Suprapubic skin (tissue), 4 donors: ENCODE results near the gene ZNF275. TPM values are rescaled to one million over a fixed set of nuclear protein-coding genes. Genes with fewer than 3 reads are reported as not detected.

Experiments
- DNase-seq, 2 donors: peaks; one replicate each; pipeline ENCODE4 v3.0.0-alpha.2; 2019; ENCODE audit warnings: low spot score in 2 of 2
- H3K27ac ChIP-seq: fragments of 200-600 bp; sonication (generic); one replicate; pipeline ENCODE4 v1.5.1; 2019
- H3K27me3 ChIP-seq: fragments of 200-600 bp; sonication (generic); one replicate; pipeline ENCODE4 v1.5.1; 2019
- H3K36me3 ChIP-seq: fragments of 200-600 bp; sonication (generic); one replicate; pipeline ENCODE4 v1.5.1; 2019
- H3K4me1 ChIP-seq: fragments of 200-600 bp; sonication (generic); one replicate; pipeline ENCODE4 v1.5.1; 2019
- H3K4me3 ChIP-seq: fragments of 200-600 bp; sonication (generic); one replicate; pipeline ENCODE4 v1.5.1; 2019; ENCODE audit warnings: mild to moderate bottlenecking
- H3K9me3 ChIP-seq: fragments of 200-600 bp; sonication (generic); one replicate; pipeline ENCODE4 v1.5.1; 2019
- CTCF ChIP-seq, 2 donors: fragments of 200-600 bp in 1 of 2; fragments of 450-650 bp in 1 of 2; sonication (generic) in 1 of 2; IDR thresholded peaks; one replicate each; pipeline ENCODE4 v1.5.1; 2016 to 2019; ENCODE audit warnings: antibody characterized with exemption in 2 of 2, mild to moderate bottlenecking in 1 of 2, moderate library complexity in 1 of 2
- EP300 ChIP-seq: sonication (generic); formaldehyde crosslinking; IDR thresholded peaks from one replicate; pipeline ENCODE4 v1.6.1; 2017; ENCODE audit warnings: antibody characterized with exemption
- POLR2A ChIP-seq, 2 donors: fragments of 450-650 bp; IDR thresholded peaks; one replicate each; pipeline ENCODE4 v1.6.1; 2017; ENCODE audit warnings: antibody characterized with exemption in 2 of 2, mild to moderate bottlenecking in 2 of 2, moderate library complexity in 2 of 2
- POLR2AphosphoS5 ChIP-seq, 3 donors: sonication (generic); formaldehyde crosslinking; IDR thresholded peaks; one replicate each; pipeline ENCODE4 v1.6.1; 2017; ENCODE audit warnings: antibody characterized with exemption in 3 of 3
- WGBS: methylation state at CpG from one replicate; pipeline ENCODE4 v1.1.5; 2018; 5-methylcytosine and 5-hydroxymethylcytosine counted together
- total RNA-seq, 4 donors: library from RNA; depleted of rRNA; stranded (reverse); fragments of >200 nt; gene quantifications; one replicate each; pipeline ENCODE4 v1.1.0, GENCODE V29; 2016

ZNF275 gene
- total RNA-seq, 4 donors from 2014 or later, result 2.3 to 4.3 (median 3.3) TPM

- H3K9me3 ChIP-seq, result no peaks in the 10 kb centered on the region
- no peaks in the 10 kb centered on the region for H3K36me3 ChIP-seq
- H3K4me1 ChIP-seq, result no peaks in the 10 kb centered on the region
- 84% methylated on average over 4 of the region's 4 CpGs for WGBS
- peaks cover 3% of the 10 kb centered on the region for H3K27me3 ChIP-seq
- no peak for TF ChIP-seq CTCF (IDR thresholded peaks at IDR 0.05)
- TF ChIP-seq EP300, result no peak
- TF ChIP-seq POLR2A (IDR thresholded peaks at IDR 0.05), result no peak
- no peak for TF ChIP-seq POLR2AphosphoS5 (IDR thresholded peaks at IDR 0.05)
- no peak for DNase-seq
- no peak overlapping the region for H3K27ac ChIP-seq
- H3K4me3 ChIP-seq, result no peak overlapping the region
These were observed 6.4 kb upstream of the ZNF275 start for GRCh38 chrX:153327561-153327960.

- no peak overlapping the region for H3K27ac ChIP-seq
- H3K27me3 ChIP-seq, result no peaks in the 10 kb centered on the region
- no peak overlapping the region for H3K4me3 ChIP-seq
- TF ChIP-seq EP300, result no peak
- TF ChIP-seq POLR2AphosphoS5 (IDR thresholded peaks at IDR 0.05), result no peak
- no peak for TF ChIP-seq POLR2A (IDR thresholded peaks at IDR 0.05)
- TF ChIP-seq CTCF (IDR thresholded peaks at IDR 0.05), result no peak
- H3K36me3 ChIP-seq, result no peaks in the 10 kb centered on the region
- DNase-seq, result no peak
- WGBS, result 49% methylated on average over 2 of the region's 2 CpGs
- peaks cover 9% of the 10 kb centered on the region for H3K4me1 ChIP-seq
- H3K9me3 ChIP-seq, result no peaks in the 10 kb centered on the region
These were observed 687 bp upstream of the ZNF275 start for GRCh38 chrX:153333266-153333665.

- Histone ChIP-seq H3K4me3 (peak overlapping the region; percentile 64), H3K27ac (no peak overlapping the region), H3K36me3 (no peaks in the 10 kb centered on the region), H3K27me3 (no peaks in the 10 kb centered on the region), H3K9me3 (no peaks in the 10 kb centered on the region), H3K4me1 (peaks cover 9% of the 10 kb centered on the region)
- no peak for DNase-seq
- TF ChIP-seq POLR2A (IDR thresholded peaks at IDR 0.05), result no peak
- TF ChIP-seq EP300, result no peak
- TF ChIP-seq CTCF (IDR thresholded peaks at IDR 0.05), result no peak
- no peak for TF ChIP-seq POLR2AphosphoS5 (IDR thresholded peaks at IDR 0.05)
- WGBS, result 62% methylated on average over 15 of the region's 16 CpGs
These were observed 822 bp downstream of the ZNF275 start for GRCh38 chrX:153334654-153335295.

GRCh38 chrX:153336121-153336894 is 2.4 kb downstream of the ZNF275 start:
- no peaks in the 10 kb centered on the region for H3K27me3 ChIP-seq
- no peak for DNase-seq
- H3K4me3 ChIP-seq, result no peak overlapping the region
- no peak for TF ChIP-seq POLR2AphosphoS5 (IDR thresholded peaks at IDR 0.05)
- no peak for TF ChIP-seq EP300
- TF ChIP-seq CTCF (IDR thresholded peaks at IDR 0.05), result no peak
- no peak for TF ChIP-seq POLR2A (IDR thresholded peaks at IDR 0.05)
- H3K9me3 ChIP-seq, result no peaks in the 10 kb centered on the region
- peaks cover 9% of the 10 kb centered on the region for H3K4me1 ChIP-seq
- H3K36me3 ChIP-seq, result no peaks in the 10 kb centered on the region
- WGBS, result 62% methylated on average over 9 of the region's 11 CpGs
- H3K27ac ChIP-seq, result no peak overlapping the region

GRCh38 chrX:153336988-153337387 is 3.0 kb downstream of the ZNF275 start:
- Histone ChIP-seq H3K36me3 (no peaks in the 10 kb centered on the region), H3K27ac (no peak overlapping the region), H3K27me3 (no peaks in the 10 kb centered on the region), H3K4me1 (peaks cover 9% of the 10 kb centered on the region), H3K4me3 (no peak overlapping the region), H3K9me3 (no peaks in the 10 kb centered on the region)
- no peak for DNase-seq
- 89% methylated on average over 5 of the region's 5 CpGs for WGBS
- TF ChIP-seq EP300, result no peak
